Measurements from ENCODE around the gene EIF4EBP3.

EIF4EBP3 gene

DNA sequence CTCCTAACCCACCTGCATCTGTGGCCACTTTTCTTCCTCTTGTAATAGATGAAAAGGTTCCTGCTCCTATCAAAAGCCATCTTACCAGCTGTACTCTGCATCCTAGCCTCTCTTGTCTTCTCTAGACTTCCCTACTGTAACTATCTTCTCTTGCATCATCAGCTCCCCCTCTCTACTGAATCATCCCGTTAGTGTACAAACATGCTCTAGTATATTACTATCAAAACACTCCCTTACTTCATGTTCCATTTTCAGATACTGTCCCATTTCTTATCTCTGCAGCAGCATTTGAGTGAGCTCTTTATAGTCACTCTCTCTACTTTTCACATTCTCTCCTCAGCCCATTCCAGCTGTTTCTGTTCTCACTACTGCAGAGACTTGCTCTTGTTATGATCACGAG is 7.0 kb downstream of the EIF4EBP3 start:
- DNase-seq: peak in 1 of 42 donors; percentile 1
- intact Hi-C loops (cut with DNase I): no loop called here

DNA sequence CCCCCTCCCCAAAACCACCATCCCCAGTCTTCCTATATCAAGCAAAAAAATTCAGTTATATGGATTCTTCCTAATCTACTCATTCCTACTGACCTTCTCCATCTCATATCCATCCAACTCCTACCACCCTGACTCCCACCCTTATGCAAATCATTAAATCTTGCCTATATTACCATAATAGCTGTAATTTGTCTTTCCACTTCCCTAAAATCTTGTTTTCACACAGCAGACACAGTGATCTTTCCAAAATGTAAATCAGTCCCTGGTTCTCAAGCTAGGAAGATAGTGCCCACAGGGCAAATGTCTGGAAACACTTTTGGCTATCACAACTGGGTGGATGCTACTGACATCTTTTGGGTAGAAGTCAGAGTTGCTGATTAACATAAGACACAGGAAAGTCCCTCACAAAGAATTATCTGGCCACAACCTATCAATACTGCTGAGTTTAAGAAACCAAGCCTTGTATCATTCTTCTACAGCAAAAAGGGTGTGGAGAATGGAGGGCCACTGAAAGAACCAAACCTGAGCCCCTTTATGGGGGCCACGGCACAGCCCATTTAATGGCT is 8.4 kb downstream of the EIF4EBP3 start:
- peak in 1 of 42 donors; percentile 6 for DNase-seq
- intact Hi-C loops (cut with DNase I): no loop called here

DNA sequence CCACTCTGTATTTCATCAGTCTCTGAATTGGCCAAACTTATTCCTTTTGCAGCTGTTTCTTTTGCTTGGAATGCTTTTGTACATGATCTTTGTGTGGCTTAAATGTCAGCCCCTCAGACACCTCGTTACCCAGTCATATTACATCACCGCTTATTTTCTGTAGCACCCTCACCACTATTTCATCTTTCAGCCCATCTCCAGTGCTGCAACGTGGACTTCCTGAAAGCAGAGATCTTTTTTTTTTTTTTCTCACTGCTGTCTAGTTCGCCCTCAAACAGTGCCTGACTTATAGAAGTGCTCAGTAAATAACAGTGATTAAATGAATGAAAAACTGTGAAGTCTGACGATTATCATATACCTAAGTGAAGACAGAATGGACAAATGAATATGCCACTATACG is 9.0 kb downstream of the EIF4EBP3 start:
- intact Hi-C loops (cut with DNase I): no loop called here
- DNase-seq: peak in 1 of 42 donors; percentile 7

DNA sequence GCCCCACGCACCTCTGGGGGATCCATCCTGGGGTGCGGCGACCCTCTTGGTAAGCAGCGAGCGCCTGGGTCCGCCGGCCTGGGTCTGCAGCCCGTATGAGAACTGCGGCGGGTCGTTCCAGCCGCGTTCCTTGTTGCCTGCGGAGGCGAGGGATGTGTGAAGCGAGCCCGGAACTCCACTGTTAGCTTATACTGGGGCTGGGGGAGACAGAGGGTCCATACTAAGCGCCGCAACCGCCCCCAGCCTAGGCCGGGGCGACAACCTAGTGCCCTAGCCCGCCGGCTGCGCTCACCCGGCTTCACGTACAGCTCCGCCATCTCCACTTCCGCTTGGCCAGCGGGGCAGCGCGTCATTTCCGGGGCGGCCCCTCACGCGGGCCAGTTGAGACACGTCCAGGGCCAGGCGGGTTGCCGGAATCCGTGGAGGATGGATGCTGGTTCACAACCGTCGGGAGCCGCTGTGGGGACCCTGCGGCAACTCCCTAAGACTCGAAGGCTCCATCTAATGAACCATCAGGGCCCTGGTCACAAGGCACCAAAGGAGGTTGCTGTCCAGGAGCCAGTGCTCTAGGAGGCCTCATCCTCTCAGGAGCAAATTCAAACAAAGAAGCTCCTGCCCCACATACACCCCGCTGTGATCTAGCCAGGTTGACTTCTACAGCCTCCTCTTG is 9.8 kb downstream of the EIF4EBP3 start, which contains the start of gene SRA1:
Gene SRA1 (minus strand): TSS at position 338 of the 670 bp plus-strand sequence. CDS start 21 bp downstream, at position 317.
- peak; percentile 88 to 98 (median 96) for DNase-seq
- intact Hi-C loops (cut with DNase I): no loop called here

DNA sequence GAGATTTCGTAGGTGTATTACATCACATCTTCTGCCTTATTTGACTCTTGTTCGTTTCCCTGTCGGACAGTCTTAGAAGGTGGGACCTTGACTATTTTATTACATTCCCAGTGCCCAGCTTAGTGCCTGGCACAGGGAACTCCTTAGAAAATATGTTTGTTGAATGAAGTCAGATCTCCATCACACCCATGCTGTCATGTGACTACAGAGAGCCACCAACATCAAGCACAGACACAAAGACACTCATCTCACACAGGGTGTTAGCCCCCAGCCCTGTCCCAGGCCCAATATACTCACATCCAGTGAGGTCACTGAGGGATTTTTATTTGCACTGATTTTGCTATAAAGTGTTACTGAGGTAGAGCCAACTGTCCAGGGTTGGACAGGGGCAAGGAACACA is 10.5 kb downstream of the EIF4EBP3 start:
- intact Hi-C loops (cut with DNase I): no loop called here
- peak in 1 of 42 donors; percentile 19 for DNase-seq

DNA sequence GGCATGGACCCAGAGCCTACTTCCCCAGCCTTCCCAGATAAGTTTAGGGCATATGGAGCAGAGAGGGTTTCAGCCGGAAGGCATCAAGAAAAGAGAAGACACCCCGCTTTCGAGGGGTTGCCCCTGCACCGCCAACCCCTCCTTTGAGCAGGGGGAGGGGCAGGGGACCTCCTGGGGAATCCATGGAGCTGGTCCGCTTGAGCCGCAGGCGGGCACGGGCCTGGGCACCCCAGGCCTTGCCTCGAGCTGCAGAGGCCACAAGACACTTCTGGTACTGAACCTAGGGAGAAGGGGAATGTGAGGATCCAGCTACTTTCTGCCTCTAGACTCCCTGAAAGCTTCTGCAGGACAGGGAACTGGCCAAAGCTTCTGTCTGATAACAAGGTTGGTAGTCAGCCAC is 11.1 kb downstream of the EIF4EBP3 start:
- DNase-seq: peak in 1 of 42 donors; percentile 22
- intact Hi-C loops (cut with DNase I): no loop called here

DNA sequence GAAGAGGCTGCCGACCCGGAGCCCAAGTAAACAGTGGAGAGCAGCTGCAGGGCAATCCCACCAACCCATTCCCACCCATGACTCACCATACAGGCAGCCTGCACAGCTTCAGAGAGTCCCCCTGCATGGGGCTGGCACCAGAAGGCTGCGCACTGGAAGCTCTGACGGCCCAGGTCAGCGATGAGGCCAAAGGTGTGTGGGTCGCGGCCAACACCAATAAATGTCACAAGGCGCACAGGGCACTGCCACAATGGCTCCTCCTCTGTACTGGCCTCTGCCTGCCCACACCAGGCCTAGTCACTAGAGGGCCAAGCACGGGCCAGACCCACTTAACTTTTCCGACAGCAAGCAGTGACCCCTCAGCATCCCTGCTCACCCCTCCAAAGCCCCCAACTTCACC is 12.8 kb downstream of the EIF4EBP3 start:
- DNase-seq: peak in 1 of 42 donors; percentile 26
- intact Hi-C loops (cut with DNase I): loop anchor here (5.0 to 10.0 kb wide), 2 partner anchors 87 to 135 kb away; partner anchors contain the start of genes HARS1, HARS2, IK and NDUFA2

DNA sequence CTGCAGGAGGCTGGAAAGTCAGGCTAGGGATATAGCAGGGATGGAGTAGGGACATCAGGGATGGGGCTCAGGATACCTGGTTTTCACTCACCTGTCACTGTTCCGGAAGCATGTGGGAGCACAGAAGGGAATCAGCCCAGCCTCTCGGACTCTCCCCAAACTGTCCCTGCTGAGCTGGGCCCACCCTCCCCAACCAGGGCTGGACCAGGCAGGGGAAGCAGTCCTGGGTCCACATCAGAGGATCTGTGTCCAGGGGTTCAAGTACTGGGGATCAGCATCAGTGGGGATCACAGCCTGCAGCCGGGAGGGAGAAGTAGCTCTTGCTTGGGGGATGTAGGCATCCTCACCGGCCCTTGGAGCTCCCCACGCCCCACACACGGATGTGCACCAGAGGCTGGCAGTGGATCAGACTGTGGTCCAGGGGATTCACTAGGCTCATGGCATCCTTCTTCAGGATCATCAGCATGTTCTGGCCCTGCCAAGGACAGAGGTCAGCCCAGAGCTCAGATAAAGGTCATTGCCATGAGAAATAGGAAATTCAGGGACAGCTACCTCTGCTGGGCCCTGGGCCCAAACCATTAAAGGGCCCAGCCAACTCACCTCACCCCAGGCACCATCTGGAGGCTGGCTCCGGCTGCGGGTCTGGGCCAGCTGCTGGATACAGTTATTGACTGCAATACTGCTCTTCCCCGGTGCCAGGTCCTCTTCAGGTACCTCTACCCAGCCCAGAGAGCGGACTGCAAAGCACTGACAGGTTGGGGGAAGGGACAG is 14.5 kb downstream of the EIF4EBP3 start:
- peak in 1 of 42 donors; percentile 20 for DNase-seq
- intact Hi-C loops (cut with DNase I): loop anchor here (5.0 to 10.0 kb wide), 2 partner anchors 85 to 133 kb away; partner anchors contain the start of genes HARS1, HARS2, IK and NDUFA2

DNA sequence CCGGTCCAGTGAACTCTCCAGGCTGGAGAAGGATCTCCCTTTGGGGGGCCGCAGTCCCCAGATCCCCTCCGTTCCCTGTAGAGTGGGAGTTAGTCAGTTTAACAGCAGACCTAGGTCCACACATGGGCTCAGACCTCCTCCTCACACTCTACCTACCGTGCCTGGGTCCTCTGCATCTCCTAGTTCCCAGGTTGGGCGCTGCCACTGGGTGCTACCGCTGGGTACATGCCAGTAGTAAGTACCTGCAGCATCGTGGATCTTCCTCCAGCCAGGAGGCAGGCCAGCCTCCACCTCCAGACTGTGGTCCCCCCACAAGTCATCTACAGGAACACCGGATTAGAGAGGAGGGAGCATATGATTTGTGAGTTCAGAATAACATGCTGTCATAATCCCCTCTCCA is 16.1 kb downstream of the EIF4EBP3 start:
- DNase-seq: peak in 4 of 42 donors; percentile 33 to 55 (median 40)
- intact Hi-C loops (cut with DNase I): loop anchor here (5.0 to 10.0 kb wide), 2 partner anchors 84 to 131 kb away; partner anchors contain the start of genes HARS1, HARS2, IK and NDUFA2

DNA sequence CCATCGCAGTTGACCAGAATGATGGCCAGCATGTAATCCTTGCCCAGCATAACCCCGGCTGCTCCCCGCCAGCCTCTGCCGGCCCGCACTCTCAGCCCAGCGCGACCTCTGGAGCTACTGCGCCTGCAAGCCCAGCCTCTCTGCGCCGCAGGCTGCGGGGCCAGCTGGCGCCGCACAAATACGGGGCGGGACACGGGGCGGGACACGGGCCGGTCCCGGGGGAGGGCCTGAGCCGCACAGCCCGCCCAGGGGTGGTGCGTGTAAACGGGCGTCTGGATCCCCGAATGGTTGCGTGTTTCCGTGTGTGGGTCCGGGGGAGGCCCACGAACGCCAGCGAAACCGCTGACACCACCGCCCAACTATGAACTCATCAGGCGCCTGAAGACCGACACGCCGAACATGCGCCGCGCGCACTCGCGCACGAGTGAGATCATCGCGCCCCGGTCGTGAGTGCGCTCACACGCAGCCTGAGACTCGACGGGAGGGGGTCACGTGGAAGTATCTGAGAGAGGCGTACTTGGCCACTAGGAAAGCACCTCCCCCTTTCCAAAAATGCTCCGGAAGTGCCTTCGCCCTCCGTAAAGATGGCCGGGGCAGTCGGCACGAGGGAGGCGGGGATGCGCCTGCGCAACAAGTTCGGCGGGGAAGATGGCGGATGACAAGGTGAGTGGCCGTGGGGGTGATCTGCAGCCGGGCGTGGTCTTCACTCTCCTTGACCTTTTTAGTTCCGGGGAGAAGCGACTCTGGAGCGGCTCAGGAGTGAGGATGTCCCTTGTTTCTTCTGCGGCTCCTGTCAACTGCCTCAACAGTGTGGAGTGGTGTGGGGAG is 16.9 kb downstream of the EIF4EBP3 start, which contains the start of the genes APBB3 and SLC35A4:
Gene APBB3 (minus strand): TSS at position 403 of the 828 bp plus-strand sequence. CDS start 353 bp downstream, at position 50.
Gene SLC35A4 (plus strand): TSS at position 633 of the 828 bp plus-strand sequence. CDS start 2,342 bp downstream, outside the sequence.
- intact Hi-C loops (cut with DNase I): loop anchor here (5.0 to 10.0 kb wide), 3 partner anchors 73 to 130 kb away; partner anchors contain the start of genes HARS1, HARS2, IK and NDUFA2
- DNase-seq: peak; percentile 94 to 99 (median 98)

DNA sequence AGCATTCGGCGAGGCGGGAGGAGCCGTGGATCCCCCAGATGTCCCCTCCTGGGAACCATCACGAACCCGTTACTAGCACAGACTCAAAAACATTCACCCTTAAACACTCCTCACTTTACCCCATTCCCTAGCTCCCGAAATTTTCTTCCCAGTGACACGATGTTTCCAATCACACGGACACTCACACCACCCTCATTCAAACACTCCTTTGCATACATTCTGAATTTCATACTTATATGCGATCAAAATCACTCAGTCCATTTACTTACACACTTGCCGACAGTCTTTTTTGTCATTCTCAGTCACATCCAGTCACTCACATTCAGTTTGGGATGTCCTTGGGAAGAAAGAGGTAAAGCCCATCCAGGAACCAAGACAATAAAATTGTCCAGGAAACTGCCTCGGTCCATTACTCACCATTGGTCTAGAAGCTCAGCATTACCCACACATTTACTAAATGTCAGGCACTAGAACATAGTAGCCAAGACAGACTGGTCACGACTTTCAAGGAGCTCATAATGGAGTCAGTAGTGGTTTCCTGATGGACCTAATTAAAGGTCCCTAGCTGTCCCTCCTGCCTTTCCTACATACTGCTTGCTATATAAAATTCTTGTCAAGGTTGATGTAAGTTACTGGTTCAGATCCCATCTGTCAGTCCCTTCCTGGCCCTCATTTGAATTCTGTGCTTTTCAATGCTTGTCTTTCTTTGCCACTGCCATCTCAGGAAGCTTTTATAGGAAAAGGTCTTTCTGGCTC is 17.7 kb downstream of the EIF4EBP3 start:
- intact Hi-C loops (cut with DNase I): loop anchor here (5.0 to 10.0 kb wide), 2 partner anchors 72 to 130 kb away; partner anchors contain the start of genes HARS1, HARS2 and TMCO6
- no peak for DNase-seq

DNA sequence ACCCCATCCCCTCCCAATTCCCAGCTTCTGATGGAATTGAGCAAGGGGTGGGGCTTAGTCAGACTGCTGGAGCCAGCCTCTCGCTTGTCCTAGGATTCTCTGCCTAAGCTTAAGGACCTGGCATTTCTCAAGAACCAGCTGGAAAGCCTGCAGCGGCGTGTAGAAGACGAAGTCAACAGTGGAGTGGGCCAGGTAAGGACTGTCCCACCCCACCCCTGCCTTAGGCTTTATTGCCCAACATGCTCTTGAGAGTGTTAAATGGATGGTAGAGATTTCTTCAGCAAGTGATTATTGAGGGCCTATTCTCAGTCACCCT is 18.3 kb downstream of the EIF4EBP3 start:
- intact Hi-C loops (cut with DNase I): loop anchor here (5.0 to 10.0 kb wide), 2 partner anchors 72 to 129 kb away; partner anchors contain the start of genes HARS1, HARS2 and TMCO6
- DNase-seq: no peak

DNA sequence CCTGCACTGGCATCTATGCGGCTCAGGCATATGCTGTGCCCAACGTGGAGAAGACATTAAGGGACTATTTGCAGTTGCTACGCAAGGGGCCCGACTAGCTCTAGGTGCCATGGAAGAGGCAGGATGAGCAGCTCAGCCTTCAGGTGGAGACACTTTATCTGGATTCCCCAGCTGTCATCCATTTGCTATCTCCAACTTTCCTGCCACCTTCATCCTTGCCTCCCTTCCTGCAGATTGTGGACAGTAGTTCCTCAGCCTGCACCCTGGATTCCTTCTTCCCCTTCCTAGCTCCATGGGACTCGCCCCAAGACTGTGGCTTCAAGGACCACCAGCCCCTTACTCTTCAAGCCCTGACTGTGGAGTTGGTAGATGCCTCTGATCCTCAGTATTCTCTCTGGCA is 19.2 kb downstream of the EIF4EBP3 start:
- intact Hi-C loops (cut with DNase I): loop anchor here (5.0 to 10.0 kb wide), 2 partner anchors 71 to 128 kb away; partner anchors contain the start of genes HARS1, HARS2 and TMCO6
- DNase-seq: no peak

DNA sequence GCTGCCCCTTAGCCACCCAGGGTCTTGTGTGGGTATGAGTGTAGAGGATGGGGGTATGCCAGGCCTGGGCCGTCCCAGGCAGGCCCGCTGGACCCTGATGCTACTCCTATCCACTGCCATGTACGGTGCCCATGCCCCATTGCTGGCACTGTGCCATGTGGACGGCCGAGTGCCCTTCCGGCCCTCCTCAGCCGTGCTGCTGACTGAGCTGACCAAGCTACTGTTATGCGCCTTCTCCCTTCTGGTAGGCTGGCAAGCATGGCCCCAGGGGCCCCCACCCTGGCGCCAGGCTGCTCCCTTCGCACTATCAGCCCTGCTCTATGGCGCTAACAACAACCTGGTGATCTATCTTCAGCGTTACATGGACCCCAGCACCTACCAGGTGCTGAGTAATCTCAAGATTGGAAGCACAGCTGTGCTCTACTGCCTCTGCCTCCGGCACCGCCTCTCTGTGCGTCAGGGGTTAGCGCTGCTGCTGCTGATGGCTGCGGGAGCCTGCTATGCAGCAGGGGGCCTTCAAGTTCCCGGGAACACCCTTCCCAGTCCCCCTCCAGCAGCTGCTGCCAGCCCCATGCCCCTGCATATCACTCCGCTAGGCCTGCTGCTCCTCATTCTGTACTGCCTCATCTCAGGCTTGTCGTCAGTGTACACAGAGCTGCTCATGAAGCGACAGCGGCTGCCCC is 19.8 kb downstream of the EIF4EBP3 start:
- intact Hi-C loops (cut with DNase I): loop anchor here (5.0 to 10.0 kb wide), 2 partner anchors 70 to 128 kb away; partner anchors contain the start of genes HARS1, HARS2 and TMCO6
- DNase-seq: no peak

DNA sequence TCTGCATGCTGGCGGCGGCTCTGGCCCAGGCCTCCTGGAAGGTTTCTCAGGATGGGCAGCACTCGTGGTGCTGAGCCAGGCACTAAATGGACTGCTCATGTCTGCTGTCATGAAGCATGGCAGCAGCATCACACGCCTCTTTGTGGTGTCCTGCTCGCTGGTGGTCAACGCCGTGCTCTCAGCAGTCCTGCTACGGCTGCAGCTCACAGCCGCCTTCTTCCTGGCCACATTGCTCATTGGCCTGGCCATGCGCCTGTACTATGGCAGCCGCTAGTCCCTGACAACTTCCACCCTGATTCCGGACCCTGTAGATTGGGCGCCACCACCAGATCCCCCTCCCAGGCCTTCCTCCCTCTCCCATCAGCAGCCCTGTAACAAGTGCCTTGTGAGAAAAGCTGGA is 20.4 kb downstream of the EIF4EBP3 start:
- peak in 1 of 42 donors; percentile 34 for DNase-seq
- intact Hi-C loops (cut with DNase I): loop anchor here (5.0 to 10.0 kb wide), 2 partner anchors 69 to 127 kb away; partner anchors contain the start of genes HARS1, HARS2 and TMCO6

DNA sequence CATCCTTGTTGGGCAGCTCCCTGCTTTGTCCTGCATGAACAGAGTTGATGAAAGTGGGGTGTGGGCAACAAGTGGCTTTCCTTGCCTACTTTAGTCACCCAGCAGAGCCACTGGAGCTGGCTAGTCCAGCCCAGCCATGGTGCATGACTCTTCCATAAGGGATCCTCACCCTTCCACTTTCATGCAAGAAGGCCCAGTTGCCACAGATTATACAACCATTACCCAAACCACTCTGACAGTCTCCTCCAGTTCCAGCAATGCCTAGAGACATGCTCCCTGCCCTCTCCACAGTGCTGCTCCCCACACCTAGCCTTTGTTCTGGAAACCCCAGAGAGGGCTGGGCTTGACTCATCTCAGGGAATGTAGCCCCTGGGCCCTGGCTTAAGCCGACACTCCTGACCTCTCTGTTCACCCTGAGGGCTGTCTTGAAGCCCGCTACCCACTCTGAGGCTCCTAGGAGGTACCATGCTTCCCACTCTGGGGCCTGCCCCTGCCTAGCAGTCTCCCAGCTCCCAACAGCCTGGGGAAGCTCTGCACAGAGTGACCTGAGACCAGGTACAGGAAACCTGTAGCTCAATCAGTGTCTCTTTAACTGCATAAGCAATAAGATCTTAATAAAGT is 21.1 kb downstream of the EIF4EBP3 start:
- intact Hi-C loops (cut with DNase I): loop anchor here (5.0 to 10.0 kb wide), 2 partner anchors 69 to 126 kb away; partner anchors contain the start of genes HARS1, HARS2 and TMCO6
- DNase-seq: peak in 1 of 42 donors; percentile 39
